ENCODE data around the gene HBP1.
"Not testable (repeated sequence)": the region's sequence is repeated elsewhere in the genome, so short reads cannot be mapped to it uniquely, and the experiment has no call there.

HBP1 gene

DNA sequence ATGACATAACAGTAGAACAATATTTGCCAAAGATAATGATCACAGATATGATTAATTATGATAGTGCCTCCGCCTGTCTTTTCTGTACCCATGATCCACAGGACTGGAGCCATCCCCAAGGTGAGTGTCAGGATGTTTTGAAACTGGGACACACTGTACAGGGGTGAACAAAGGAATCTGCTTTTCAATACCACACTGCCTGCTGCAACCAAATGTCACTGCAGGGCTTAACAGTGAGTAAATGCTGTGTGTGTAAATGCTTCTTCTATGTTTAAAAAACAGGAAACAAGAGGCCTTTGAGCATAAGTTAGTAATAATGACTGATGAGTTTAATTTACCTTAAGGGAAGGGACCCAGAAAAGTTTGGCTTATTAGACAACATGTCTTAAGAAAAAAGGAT, 65.2 kb downstream of the HBP1 start:
- TF ChIP-seq, protein P1, sequence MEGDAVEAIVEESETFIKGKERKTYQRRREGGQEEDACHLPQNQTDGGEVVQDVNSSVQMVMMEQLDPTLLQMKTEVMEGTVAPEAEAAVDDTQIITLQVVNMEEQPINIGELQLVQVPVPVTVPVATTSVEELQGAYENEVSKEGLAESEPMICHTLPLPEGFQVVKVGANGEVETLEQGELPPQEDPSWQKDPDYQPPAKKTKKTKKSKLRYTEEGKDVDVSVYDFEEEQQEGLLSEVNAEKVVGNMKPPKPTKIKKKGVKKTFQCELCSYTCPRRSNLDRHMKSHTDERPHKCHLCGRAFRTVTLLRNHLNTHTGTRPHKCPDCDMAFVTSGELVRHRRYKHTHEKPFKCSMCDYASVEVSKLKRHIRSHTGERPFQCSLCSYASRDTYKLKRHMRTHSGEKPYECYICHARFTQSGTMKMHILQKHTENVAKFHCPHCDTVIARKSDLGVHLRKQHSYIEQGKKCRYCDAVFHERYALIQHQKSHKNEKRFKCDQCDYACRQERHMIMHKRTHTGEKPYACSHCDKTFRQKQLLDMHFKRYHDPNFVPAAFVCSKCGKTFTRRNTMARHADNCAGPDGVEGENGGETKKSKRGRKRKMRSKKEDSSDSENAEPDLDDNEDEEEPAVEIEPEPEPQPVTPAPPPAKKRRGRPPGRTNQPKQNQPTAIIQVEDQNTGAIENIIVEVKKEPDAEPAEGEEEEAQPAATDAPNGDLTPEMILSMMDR (IDR thresholded peaks at IDR 0.05): no peak
- Histone ChIP-seq H3K9me3 (no peaks in the 10 kb centered on the region), H3K4me3 (ENCODE audit: low read depth in 1 of 2, low read length in 1 of 2) (no peak overlapping the region), H3K4me1 (ENCODE audit: control insufficient read depth in 1 of 2, insufficient read depth in 1 of 2, low read depth in 1 of 2, low read length in 1 of 2) (no peaks in the 10 kb centered on the region), H3K27ac (no peak overlapping the region), H3K27me3 (no peaks in the 10 kb centered on the region), H3K36me3 (peaks cover 7% of the 10 kb centered on the region)

DNA sequence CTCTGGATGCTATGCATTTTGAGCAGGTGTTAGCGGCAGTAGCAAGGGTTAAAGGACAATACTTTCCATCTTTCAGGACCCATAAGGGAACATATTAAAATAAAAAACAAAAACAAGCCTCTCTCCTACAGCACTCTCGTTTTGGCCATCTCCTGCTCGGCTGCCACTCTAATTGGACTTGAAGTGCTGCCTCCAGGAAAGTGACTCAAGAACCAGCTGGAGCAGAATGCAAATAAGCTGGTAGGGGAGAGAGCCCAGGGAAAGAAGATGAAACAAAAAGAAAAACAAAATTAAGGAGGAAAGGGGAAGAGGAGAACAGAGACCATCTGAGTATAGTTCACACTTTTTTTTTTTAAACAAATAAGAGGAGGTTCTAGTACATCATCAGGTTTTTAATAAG, 65.6 kb downstream of the HBP1 start:
- H3K9me3 ChIP-seq: no peaks in the 10 kb centered on the region
- TF ChIP-seq, protein P1 (IDR thresholded peaks at IDR 0.05): no peak
- H3K4me1 ChIP-seq (ENCODE audit: control insufficient read depth in 1 of 2, insufficient read depth in 1 of 2, low read depth in 1 of 2, low read length in 1 of 2): no peaks in the 10 kb centered on the region
- no peak overlapping the region for H3K4me3 ChIP-seq (ENCODE audit: low read depth in 1 of 2, low read length in 1 of 2)
- peaks cover 3% of the 10 kb centered on the region for H3K36me3 ChIP-seq
- no peaks in the 10 kb centered on the region for H3K27me3 ChIP-seq
- no peak overlapping the region for H3K27ac ChIP-seq

DNA sequence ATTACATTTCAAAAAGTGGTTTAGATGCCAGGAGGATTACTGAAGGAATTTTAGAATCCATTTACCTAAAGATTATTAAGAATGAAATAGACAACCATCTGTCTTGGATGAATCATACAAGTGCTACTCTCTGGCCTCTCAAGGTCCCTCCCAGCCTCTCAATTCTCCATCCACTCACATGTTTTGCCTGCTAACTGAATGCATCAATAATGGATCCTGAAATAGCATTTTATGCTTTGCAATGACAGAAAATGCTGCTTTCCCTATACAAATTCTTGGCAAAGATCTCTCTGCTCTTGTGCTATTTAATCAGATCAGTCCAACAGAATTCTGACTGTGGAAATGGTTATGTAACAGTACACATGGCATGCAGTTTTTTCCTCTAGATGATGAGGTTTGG, 68.1 kb downstream of the HBP1 start:
- Histone ChIP-seq H3K27ac (no peak overlapping the region), H3K4me3 (ENCODE audit: low read depth in 1 of 2, low read length in 1 of 2) (no peak overlapping the region), H3K27me3 (no peaks in the 10 kb centered on the region), H3K36me3 (peaks cover 3% of the 10 kb centered on the region), H3K9me3 (no peaks in the 10 kb centered on the region), H3K4me1 (ENCODE audit: control insufficient read depth in 1 of 2, insufficient read depth in 1 of 2, low read depth in 1 of 2, low read length in 1 of 2) (no peaks in the 10 kb centered on the region)
- TF ChIP-seq, protein P1 (IDR thresholded peaks at IDR 0.05): no peak

DNA sequence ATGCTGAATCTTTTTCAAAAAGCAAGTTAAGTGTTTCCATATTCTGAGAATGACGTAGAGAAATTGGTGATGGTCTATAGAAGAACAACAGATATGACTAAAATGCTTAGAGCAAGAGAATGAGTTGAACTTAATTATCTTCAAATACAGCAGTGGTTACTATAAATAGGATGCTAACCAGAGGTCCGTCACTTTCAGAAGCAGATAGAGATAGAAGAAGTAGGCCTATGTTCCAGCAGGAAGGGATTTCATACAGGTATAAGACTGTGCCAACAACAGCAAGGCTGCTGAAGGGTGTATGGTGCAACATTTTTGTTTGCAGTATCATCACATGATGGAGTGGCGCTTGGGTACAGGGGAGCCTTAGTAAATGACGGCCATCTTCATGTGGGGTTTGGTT, 68.6 kb downstream of the HBP1 start:
- Histone ChIP-seq H3K27me3 (no peaks in the 10 kb centered on the region), H3K27ac (no peak overlapping the region), H3K4me3 (ENCODE audit: low read depth in 1 of 2, low read length in 1 of 2) (no peak overlapping the region), H3K9me3 (no peaks in the 10 kb centered on the region), H3K4me1 (ENCODE audit: control insufficient read depth in 1 of 2, insufficient read depth in 1 of 2, low read depth in 1 of 2, low read length in 1 of 2) (no peaks in the 10 kb centered on the region), H3K36me3 (peaks cover 3% of the 10 kb centered on the region)
- TF ChIP-seq, protein P1 (IDR thresholded peaks at IDR 0.05): no peak

DNA sequence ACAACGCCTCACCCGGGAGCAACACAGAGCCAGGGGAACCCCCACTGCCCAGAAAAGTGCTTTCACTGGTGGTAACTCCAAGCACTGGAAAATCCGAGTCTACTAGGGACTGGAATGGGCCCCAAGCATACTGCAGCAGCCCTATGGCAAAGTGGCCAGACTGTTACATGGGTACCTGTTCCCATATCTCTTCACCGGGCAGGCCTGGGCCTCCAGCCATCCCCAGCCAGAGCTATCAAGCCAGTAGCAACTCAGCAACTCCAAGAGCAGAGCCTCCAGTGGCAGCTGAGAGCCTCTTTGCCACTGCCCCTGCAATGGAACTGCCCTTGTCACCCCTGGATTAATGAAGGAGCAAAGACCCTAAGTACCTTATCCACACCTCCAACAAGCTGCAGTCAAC, 73.5 kb downstream of the HBP1 start:
- H3K4me3 ChIP-seq (ENCODE audit: low read depth in 1 of 2, low read length in 1 of 2): no peak overlapping the region
- no peaks in the 10 kb centered on the region for H3K9me3 ChIP-seq
- no peaks in the 10 kb centered on the region for H3K36me3 ChIP-seq
- H3K27me3 ChIP-seq: no peaks in the 10 kb centered on the region
- H3K4me1 ChIP-seq (ENCODE audit: control insufficient read depth in 1 of 2, insufficient read depth in 1 of 2, low read depth in 1 of 2, low read length in 1 of 2): no peaks in the 10 kb centered on the region
- no peak overlapping the region for H3K27ac ChIP-seq
- TF ChIP-seq, protein P1 (IDR thresholded peaks at IDR 0.05): no peak

DNA sequence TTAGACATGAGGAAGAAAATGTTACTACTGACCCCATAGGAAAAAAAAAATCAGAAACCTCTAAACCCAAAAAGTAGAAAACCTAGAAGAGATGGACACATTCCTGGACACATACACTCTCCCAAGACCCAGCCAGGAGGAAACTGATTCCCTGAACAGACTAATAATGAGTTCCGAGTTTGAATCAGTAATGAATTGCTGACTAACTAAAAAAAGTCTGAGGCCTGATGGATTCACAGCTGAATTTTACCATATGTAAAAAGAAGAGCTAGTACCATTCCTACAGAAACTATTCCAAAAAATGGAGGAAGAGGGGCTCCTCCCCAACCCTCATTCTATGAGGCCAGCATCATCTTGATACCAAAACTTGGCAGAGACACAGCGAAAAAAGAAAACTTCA, 75.8 kb downstream of the HBP1 start:
- H3K27ac ChIP-seq: no peak overlapping the region
- H3K36me3 ChIP-seq: no peaks in the 10 kb centered on the region
- H3K9me3 ChIP-seq: no peaks in the 10 kb centered on the region

DNA sequence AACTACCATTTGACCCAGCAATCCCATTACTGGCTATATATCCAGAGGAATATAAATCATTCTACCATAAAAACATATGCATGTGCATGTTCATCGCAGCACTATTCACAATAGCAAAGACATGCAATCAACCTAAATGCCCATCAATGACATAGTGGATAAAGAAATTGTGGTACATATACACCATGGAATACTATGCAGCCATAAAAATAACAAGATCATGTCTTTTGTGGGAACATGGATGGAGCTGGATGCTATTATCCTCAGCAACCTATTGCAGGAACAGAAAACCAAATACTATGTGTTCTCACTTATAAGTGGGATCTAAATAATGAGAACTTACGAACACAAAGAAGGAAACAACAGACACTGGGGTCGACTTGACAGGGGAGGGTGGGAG, 78.0 kb downstream of the HBP1 start:
- not testable (repeated sequence) for H3K27me3 ChIP-seq; H3K36me3 ChIP-seq; H3K4me3 ChIP-seq (ENCODE audit: low read depth in 1 of 2, low read length in 1 of 2); H3K9me3 ChIP-seq; H3K27ac ChIP-seq; H3K4me1 ChIP-seq (ENCODE audit: control insufficient read depth in 1 of 2, insufficient read depth in 1 of 2, low read depth in 1 of 2, low read length in 1 of 2)

More for the DNA sequence above, 75.8 kb downstream of the HBP1 start:
- H3K27me3 ChIP-seq: no peaks in the 10 kb centered on the region
- no peak overlapping the region for H3K4me3 ChIP-seq (ENCODE audit: low read depth in 1 of 2, low read length in 1 of 2)
- H3K4me1 ChIP-seq (ENCODE audit: control insufficient read depth in 1 of 2, insufficient read depth in 1 of 2, low read depth in 1 of 2, low read length in 1 of 2): no peaks in the 10 kb centered on the region
- TF ChIP-seq, protein P1 (IDR thresholded peaks at IDR 0.05): no peak

Measured in neutrophil (primary cell).